ENCODE results near the gene ERICH6B.

DNA sequence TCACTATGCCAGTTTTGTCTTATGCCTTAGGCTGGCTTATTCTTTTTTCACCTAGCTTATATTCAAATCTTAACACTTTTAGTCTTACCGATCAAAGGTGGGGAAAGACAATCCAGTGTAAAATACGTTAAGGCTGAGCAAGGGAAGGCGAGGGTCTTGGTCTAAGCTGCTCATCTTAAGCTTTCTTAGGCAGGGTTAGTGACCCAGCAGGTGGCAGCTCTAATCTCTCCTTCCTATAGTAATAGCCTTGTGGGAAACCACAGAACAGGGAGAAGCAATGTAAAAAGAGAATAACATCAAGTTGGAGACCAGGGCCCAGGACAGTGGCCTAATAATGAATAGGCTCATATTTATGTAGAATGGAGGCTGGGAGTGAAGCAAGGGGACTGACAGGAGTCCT is 104.9 kb downstream of the ERICH6B start:
- no peak for TF ChIP-seq POLR2A (IDR thresholded peaks at IDR 0.05)
- TF ChIP-seq, protein P1, sequence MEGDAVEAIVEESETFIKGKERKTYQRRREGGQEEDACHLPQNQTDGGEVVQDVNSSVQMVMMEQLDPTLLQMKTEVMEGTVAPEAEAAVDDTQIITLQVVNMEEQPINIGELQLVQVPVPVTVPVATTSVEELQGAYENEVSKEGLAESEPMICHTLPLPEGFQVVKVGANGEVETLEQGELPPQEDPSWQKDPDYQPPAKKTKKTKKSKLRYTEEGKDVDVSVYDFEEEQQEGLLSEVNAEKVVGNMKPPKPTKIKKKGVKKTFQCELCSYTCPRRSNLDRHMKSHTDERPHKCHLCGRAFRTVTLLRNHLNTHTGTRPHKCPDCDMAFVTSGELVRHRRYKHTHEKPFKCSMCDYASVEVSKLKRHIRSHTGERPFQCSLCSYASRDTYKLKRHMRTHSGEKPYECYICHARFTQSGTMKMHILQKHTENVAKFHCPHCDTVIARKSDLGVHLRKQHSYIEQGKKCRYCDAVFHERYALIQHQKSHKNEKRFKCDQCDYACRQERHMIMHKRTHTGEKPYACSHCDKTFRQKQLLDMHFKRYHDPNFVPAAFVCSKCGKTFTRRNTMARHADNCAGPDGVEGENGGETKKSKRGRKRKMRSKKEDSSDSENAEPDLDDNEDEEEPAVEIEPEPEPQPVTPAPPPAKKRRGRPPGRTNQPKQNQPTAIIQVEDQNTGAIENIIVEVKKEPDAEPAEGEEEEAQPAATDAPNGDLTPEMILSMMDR (IDR thresholded peaks at IDR 0.05), result no peak
